Mesenteric fat pad (tissue), 1 donor: ENCODE data around the gene KEAP1. TPM values are rescaled to one million over a fixed set of nuclear protein-coding genes. Genes with fewer than 3 reads are reported as not detected.
"Not testable (repeated sequence)": the region's sequence is repeated elsewhere in the genome, so short reads cannot be mapped to it uniquely, and the experiment has no call there.

ENCODE experiments used
- DNase-seq: peaks from one replicate; pipeline ENCODE4 v3.0.0-alpha.2; 2020; ENCODE audit warnings: low spot score
- long read RNA-seq: library from polyadenylated mRNA; unstranded; transcript quantifications from one replicate; pipeline ENCODE4 v2.0.0, GENCODE V29; 2020
- total RNA-seq: library from RNA; stranded (reverse); fragmentation: NEBNext Ultra II Directional; extraction: Animal tissue kit (Norgen Biotek cat#: 25700); gene quantifications from one replicate; pipeline ENCODE4 v1.2.1, GENCODE V29; 2021
- donor health status: DM: yes; HTN: yes; CAD: no.

Gene KEAP1
- total RNA-seq = 71.9 TPM
- long read RNA-seq, transcript KEAP1-202 (6 exons, 2,648 nt) = major isoform, 302 of 451 reads
- long read RNA-seq, transcript KEAP1-201 (6 exons, 2,955 nt) = minor isoform, 67 of 451 reads
- long read RNA-seq, partial matches to known transcripts = 52 of 451 reads
- long read RNA-seq, other reads (novel, unspliced or antisense) = 30 of 451 reads

- no peak for DNase-seq
These were observed at the start of gene KEAP1 for GRCh38 chr19:10503002-10503789. TSS of gene KEAP1 (minus strand) at chr19:10503356. CDS start at chr19:10500033, 3,323 bp downstream.

DNA sequence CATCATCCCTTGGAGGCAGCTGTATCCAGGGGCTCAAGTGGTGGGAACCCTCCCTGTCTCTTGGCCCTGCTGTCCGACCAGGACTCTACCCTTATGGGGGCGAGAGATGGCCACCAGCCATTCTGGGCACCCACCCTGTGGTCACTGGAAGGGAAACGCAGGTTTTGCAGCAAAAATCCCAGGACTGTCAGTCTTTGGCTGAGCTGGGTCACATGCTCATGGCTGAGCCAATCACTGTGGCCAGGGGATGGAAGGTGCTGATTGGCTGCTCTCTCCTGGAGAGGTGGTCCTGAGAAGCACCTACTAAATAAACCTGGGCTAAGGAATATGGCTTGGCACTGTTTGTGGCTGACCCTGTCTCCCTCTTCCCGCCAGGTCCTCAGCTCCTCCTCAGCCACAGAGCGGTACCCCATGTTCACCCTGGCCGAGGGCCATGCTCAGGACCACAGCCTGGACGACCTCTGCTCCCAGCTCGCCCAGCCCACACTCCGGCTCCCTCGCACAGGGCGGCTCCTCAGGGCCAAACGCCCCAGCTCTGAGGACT, 49.4 kb upstream of the KEAP1 start:
- no peak for DNase-seq

DNA sequence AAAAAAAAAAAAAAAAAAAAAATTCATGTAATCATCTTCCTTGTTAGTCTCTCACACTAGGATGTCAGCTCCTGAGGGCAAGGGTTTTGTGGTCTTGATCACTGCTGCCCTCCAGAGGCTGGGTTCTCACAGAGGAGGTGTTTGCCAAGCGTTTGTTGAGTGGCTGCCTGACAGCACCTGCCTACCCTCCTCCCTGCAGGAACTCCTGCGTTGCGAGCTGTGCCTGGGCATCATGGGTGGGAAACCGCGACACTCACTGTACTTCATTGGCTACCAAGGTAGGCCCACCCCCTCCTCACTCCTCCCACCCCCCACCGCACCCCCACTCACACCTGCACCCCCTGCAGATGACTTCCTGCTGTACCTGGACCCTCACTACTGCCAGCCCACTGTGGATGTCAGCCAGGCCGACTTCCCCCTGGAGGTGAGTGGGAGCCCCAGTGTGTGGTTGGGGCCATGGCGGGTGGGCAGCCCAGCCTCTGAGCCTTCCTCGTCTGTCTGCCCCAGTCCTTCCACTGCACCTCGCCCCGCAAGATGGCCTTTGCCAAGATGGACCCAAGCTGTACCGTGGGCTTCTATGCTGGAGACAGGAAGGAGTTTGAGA, 48.6 kb upstream of the KEAP1 start:
- DNase-seq = no peak

DNA sequence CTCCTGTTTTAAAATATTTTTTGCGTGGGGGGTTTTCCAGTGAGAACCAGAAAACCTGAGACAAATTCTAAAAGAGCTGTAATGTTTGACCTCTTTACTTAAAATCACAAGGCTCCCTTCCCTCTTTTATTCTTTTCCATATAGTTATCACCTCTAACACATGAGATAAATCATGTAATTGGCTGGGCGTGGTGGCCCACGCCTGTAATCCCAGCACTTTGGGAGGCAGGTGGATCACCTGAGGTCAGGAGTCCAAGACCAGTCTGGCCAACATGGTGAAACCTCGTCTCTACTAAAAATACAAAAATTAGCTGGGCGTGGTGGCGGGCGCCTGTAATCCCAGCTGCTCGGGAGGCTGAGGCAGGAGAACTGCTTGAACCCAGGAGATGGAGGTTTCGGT, 47.9 kb upstream of the KEAP1 start:
- not testable (repeated sequence) for DNase-seq

GRCh38 chr19:10550336-10550735, 47.2 kb upstream of the KEAP1 start:
- DNase-seq = no peak

DNA sequence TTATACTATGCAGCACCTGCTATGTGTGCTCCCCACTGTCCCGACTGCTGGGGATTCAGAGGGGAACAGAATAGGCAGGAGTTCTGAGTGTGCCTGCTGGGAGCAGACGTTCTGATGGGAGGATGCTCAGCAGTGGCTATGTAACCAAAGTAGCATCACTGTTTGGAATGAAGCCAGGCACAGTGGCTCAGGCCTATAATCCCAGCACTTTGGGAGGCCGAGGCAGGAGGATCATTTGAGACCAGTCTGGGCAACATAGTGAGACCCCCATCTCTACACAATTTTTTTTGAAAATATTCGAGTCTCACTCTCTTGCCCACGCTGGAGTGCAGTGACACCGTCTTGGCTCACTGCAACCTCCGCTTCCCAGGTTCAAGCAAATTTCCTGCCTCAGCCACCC, 46.6 kb upstream of the KEAP1 start:
- DNase-seq = no peak

- no peak for DNase-seq
These were observed 45.7 kb upstream of the KEAP1 start for GRCh38 chr19:10548746-10549276.

- no peak for DNase-seq
These were observed 43.7 kb upstream of the KEAP1 start for GRCh38 chr19:10546817-10547216.

GRCh38 chr19:10544753-10545251, 41.6 kb upstream of the KEAP1 start:
- DNase-seq = no peak

DNA sequence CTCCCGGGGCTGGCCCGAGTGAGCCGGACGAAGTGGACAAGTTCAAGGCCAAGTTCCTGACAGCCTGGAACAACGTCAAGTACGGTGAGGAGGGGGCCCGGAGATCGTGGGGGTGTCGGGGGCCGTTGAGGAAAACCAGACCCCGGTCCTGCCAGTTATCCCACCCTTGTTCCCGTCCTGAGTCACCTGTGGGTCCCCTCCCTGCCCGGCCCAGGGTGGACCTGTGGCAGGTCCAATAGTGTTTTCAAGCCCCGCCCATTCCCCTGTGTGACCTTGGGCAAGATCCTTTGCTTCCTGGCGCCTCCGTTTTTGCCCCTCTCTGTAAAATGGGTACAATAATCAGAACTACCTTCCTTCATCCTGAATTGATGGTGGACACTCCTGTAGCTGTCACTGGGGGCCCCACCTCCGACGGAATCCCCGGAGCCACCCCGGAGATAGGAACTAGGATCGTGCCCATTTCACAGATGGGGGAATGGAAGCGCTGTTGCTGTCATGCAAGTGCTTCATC, 41.1 kb upstream of the KEAP1 start:
- no peak for DNase-seq

- peak; percentile 92 for DNase-seq
These were observed 40.5 kb upstream of the KEAP1 start, which contains the start of gene ATG4D for GRCh38 chr19:10543420-10544241. TSS of gene ATG4D (plus strand) at chr19:10543904. CDS start at chr19:10544091, 187 bp downstream.

DNA sequence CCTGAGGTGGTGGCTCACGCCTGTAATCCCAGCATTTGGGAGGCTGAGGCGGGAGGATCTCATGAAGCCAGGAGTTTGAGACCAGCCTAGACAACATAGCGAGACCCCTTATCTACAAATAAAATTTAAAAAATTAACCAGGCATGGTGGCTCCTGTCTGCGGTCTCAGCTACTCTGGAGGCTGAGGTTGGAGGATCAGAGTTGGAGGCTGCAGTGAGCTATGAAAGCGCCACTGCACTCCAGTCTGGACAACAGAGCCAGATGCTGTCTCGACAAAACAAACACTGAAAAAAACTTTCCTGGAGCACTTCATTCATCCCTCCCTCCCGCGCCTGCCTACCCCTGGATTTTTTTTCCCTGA, 39.9 kb upstream of the KEAP1 start:
- DNase-seq = no peak

DNA sequence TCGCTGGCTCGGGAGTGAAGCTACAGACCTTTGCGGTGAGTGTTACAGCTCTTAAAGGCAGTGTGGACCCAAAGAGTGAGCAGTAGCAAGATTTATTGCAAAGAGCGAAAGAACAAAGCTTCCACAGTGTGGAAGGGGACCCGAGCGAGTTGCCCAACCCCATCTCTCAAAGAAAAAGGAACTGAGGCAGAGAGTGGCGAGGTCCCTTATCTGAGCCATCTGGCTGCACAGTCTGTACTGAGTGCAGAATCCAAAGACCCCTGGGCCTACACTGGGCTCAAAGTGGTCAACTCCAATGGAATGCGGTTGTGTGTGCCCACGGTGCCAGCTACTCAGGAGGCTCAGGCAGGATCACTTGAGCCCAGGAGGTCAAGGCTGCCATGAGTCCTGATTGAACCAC, 35.9 kb upstream of the KEAP1 start:
- not testable (repeated sequence) for DNase-seq

DNA sequence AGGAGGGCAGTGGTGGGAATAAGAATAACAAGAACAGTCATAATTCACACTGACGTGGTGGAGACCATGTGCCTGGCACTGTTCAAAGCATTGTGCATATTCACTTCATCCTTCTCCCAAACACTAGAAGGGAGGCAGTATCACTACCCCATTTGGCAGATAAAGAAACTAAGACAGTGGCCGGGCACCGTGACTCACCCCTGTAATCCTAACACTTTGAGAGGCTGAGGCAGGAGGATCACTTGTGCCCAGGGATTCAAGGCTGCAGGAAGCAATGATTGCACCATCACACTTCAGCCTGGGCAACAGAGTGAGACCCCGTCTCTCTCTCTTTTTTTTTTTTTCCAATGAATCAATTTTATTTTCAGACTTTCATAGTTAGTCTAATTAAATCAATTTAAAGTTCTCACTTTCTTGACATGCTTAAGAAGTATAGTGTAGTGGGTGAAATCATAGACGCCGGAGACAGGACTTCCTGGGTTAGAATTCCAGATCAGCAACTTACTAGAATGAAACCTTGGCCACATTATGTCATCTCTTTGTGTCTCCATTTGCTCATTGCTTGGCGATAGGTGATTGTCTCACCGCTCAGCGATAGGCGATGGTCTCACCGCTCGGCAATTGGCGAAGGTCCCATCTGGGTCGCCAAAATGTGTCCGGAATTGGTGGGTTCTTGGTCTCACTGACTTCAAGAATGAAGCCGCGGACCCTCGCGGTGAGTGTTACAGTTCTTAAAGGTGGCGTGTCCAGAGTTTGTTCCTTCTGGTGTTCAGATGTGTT, 35.2 kb upstream of the KEAP1 start:
- DNase-seq = no peak

- DNase-seq = no peak
These were observed 34.5 kb upstream of the KEAP1 start for GRCh38 chr19:10537668-10538067.

GRCh38 chr19:10535613-10536012, 32.5 kb upstream of the KEAP1 start:
- DNase-seq = no peak

DNA sequence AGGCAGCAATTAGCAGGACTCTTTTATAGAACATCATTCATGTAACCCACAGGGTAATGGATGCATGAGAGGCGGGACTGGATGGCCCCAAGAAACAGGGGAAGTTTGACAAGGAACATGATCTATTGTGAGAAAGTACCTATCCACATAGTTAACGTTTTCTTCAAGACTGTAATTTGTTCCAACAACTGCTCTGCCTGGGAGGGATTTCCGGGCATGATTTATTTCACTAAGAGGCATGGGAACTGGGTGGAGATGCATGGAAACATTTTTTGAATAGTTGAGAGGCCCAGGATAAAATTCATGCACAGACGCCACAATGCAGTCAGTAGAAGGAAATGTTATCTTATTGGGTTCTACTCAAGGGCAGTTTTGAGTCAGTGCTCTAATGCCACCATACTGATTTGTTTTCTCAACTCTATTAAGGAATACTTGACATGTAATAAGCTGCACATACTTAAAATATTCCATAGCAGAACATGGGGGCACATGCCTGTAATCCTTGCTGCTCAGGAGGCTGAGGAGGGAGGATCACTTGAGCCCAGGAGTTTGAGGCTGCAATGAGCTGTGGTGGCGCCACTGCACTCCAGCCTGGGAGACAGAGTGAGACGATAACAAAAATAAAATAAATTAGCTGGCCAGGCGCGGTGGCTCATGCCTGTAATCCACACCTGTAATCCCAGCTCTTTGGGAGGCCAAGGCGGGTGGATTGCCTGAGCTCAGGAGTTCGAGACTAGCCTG, 30.7 kb upstream of the KEAP1 start:
- no peak for DNase-seq

- DNase-seq = no peak
These were observed 29.3 kb upstream of the KEAP1 start for GRCh38 chr19:10532457-10532856.

- not testable (repeated sequence) for DNase-seq
These were observed 23.7 kb upstream of the KEAP1 start for GRCh38 chr19:10526887-10527286.
